ENCODE data around the gene RNLS. TPM values are rescaled to one million over a fixed set of nuclear protein-coding genes. Genes with fewer than 3 reads are reported as not detected.

RNLS gene
- total RNA-seq, 1 experiment from 2014 or later, result 8.1 TPM

GRCh38 chr10:88530629-88531391, 52.3 kb downstream of the RNLS start:
- H3K27me3 ChIP-seq (replicated peaks; ENCODE audit: insufficient read depth, low read depth, low read length, poor library complexity), result no peaks in the 10 kb centered on the region
- ChIA-PET CTCF (no interaction called here), POLR2A (ENCODE audit: low non-redundant PET) (no interaction called here)
- no peaks in the 10 kb centered on the region for H3K9me3 ChIP-seq (ENCODE audit: low read depth, low read length, poor library complexity, severe bottlenecking)
- DNase-seq (ENCODE audit: low spot score), result no peak
- no peak overlapping the region for H3K27ac ChIP-seq (ENCODE audit: low read depth, low read length, poor library complexity, severe bottlenecking)
- intact Hi-C loops (cut with micrococcal nuclease; ENCODE audit: unreplicated experiment), result no loop called here
- no peak overlapping the region for H3K4me3 ChIP-seq (ENCODE audit: low read depth, low read length, poor library complexity, severe bottlenecking)
- TF ChIP-seq EZH2 (IDR thresholded peaks at IDR 0.05; ENCODE audit: borderline replicate concordance, low read depth, low read length, poor library complexity, severe bottlenecking), result no peak
- TF ChIP-seq CTCF (conservative IDR thresholded peaks at IDR 0.05; ENCODE audit: low read depth, low read length), result no peak
- no peaks in the 10 kb centered on the region for H3K4me1 ChIP-seq (ENCODE audit: insufficient read depth, low read length, poor library complexity, severe bottlenecking)
- H3K36me3 ChIP-seq (ENCODE audit: insufficient read depth, low read length, poor library complexity, severe bottlenecking), result no peaks in the 10 kb centered on the region
- BruUV-seq (replicated peaks), result no TSS peak

- no peaks in the 10 kb centered on the region for H3K27me3 ChIP-seq (replicated peaks; ENCODE audit: insufficient read depth, low read depth, low read length, poor library complexity)
- ChIA-PET POLR2A (ENCODE audit: low non-redundant PET) (no interaction called here), CTCF (no interaction called here)
- no peak overlapping the region for H3K27ac ChIP-seq (ENCODE audit: low read depth, low read length, poor library complexity, severe bottlenecking)
- H3K36me3 ChIP-seq (ENCODE audit: insufficient read depth, low read length, poor library complexity, severe bottlenecking), result no peaks in the 10 kb centered on the region
- no TSS peak for BruUV-seq (replicated peaks)
- no peaks in the 10 kb centered on the region for H3K4me1 ChIP-seq (ENCODE audit: insufficient read depth, low read length, poor library complexity, severe bottlenecking)
- no peak for DNase-seq (ENCODE audit: low spot score)
- intact Hi-C loops (cut with micrococcal nuclease; ENCODE audit: unreplicated experiment), result no loop called here
- no peak overlapping the region for H3K4me3 ChIP-seq (ENCODE audit: low read depth, low read length, poor library complexity, severe bottlenecking)
- TF ChIP-seq CTCF (conservative IDR thresholded peaks at IDR 0.05; ENCODE audit: low read depth, low read length), result no peak
- TF ChIP-seq EZH2 (IDR thresholded peaks at IDR 0.05; ENCODE audit: borderline replicate concordance, low read depth, low read length, poor library complexity, severe bottlenecking), result no peak
- H3K9me3 ChIP-seq (ENCODE audit: low read depth, low read length, poor library complexity, severe bottlenecking), result no peaks in the 10 kb centered on the region
Measured at GRCh38 chr10:88530093-88530492, 53.0 kb downstream of the RNLS start.

- no peaks in the 10 kb centered on the region for H3K4me1 ChIP-seq (ENCODE audit: insufficient read depth, low read length, poor library complexity, severe bottlenecking)
- TF ChIP-seq EZH2 (IDR thresholded peaks at IDR 0.05; ENCODE audit: borderline replicate concordance, low read depth, low read length, poor library complexity, severe bottlenecking) (no peak), CTCF (conservative IDR thresholded peaks at IDR 0.05; ENCODE audit: low read depth, low read length) (no peak)
- ChIA-PET CTCF (no interaction called here), POLR2A (ENCODE audit: low non-redundant PET) (no interaction called here)
- no TSS peak for BruUV-seq (replicated peaks)
- intact Hi-C loops (cut with micrococcal nuclease; ENCODE audit: unreplicated experiment), result no loop called here
- no peak for DNase-seq (ENCODE audit: low spot score)
- H3K27ac ChIP-seq (ENCODE audit: low read depth, low read length, poor library complexity, severe bottlenecking), result no peak overlapping the region
- H3K36me3 ChIP-seq (ENCODE audit: insufficient read depth, low read length, poor library complexity, severe bottlenecking), result no peaks in the 10 kb centered on the region
- no peaks in the 10 kb centered on the region for H3K9me3 ChIP-seq (ENCODE audit: low read depth, low read length, poor library complexity, severe bottlenecking)
- H3K4me3 ChIP-seq (ENCODE audit: low read depth, low read length, poor library complexity, severe bottlenecking), result no peak overlapping the region
- H3K27me3 ChIP-seq (replicated peaks; ENCODE audit: insufficient read depth, low read depth, low read length, poor library complexity), result no peaks in the 10 kb centered on the region
Measured at GRCh38 chr10:88528806-88529570, 54.1 kb downstream of the RNLS start.

All from A673 (cell line).